Measurements from ENCODE around the gene PNKP. TPM values are rescaled to one million over a fixed set of nuclear protein-coding genes. Genes with fewer than 3 reads are reported as not detected.
A peak's percentile ranks its signal among the peaks of the same experiment; 100 is the strongest.

The PNKP gene
- total and polyA plus RNA-seq, 10 donors = 36.6 to 203 (median 108) TPM

- WGBS, 5 donors = 0 to 3% (median 1%) methylated on average over 25 to 67 of the region's 67 CpGs
- TF ChIP-seq CTCF (IDR thresholded peaks at IDR 0.05 in 8 of 11, conservative IDR thresholded peaks at IDR 0.05 in 3 of 11) (peak in 6 of 11 experiments; percentile 5 to 48 (median 39)), POLR2AphosphoS5 (IDR thresholded peaks at IDR 0.05) (peak; percentile 94 to 96 (median 96)), POLR2A (IDR thresholded peaks at IDR 0.05) (peak in 2 of 3 donors; percentile 21 to 57)
- DNase-seq = peak; percentile 96
- Histone ChIP-seq H3K36me3 (peaks cover 0 to 46% (median 5%) of the 10 kb centered on the region in 6 donors), H3K27me3 (replicated peaks in 1 of 7) (no peaks in the 10 kb centered on the region), H3K9me3 (no peaks in the 10 kb centered on the region), H3K4me3 (peak overlapping the region; percentile 48 to 93 (median 56)), H3K27ac (peak overlapping the region; percentile 90 to 98 (median 95)), H3K4me1 (peaks cover 39 to 89% (median 58%) of the 10 kb centered on the region in 6 donors)
- intact Hi-C loops (cut with DNase I; ENCODE audit: low total_unique reads) = no loop called here
These were observed 2.3 kb upstream of the PNKP start for GRCh38 chr19:49869484-49870308.

GRCh38 chr19:49869009-49869483 lies 1.7 kb upstream of the PNKP start:
- Histone ChIP-seq H3K4me3 (peak overlapping the region; percentile 6 to 93 (median 56)), H3K9me3 (no peaks in the 10 kb centered on the region), H3K27ac (peak overlapping the region; percentile 86 to 98 (median 95)), H3K36me3 (peaks cover 0 to 46% (median 11%) of the 10 kb centered on the region in 6 donors), H3K4me1 (peaks cover 40 to 90% (median 62%) of the 10 kb centered on the region in 6 donors), H3K27me3 (replicated peaks in 1 of 7) (no peaks in the 10 kb centered on the region)
- intact Hi-C loops (cut with DNase I; ENCODE audit: low total_unique reads) = no loop called here
- TF ChIP-seq POLR2A (IDR thresholded peaks at IDR 0.05) (peak in 1 of 3 donors; percentile 24), POLR2AphosphoS5 (IDR thresholded peaks at IDR 0.05) (peak in 1 of 3 donors; percentile 66), CTCF (IDR thresholded peaks at IDR 0.05 in 8 of 11, conservative IDR thresholded peaks at IDR 0.05 in 3 of 11) (no peak)
- WGBS, 5 donors = 3 to 4% (median 3%) methylated on average over 15 of the region's 15 CpGs
- no peak for DNase-seq

- TF ChIP-seq POLR2AphosphoS5 (IDR thresholded peaks at IDR 0.05) (no peak), CTCF (IDR thresholded peaks at IDR 0.05 in 8 of 11, conservative IDR thresholded peaks at IDR 0.05 in 3 of 11) (no peak), POLR2A (IDR thresholded peaks at IDR 0.05) (no peak)
- Histone ChIP-seq H3K4me1 (peaks cover 33 to 90% (median 66%) of the 10 kb centered on the region in 6 donors), H3K27ac (peak overlapping the region in 4 of 8 donors; percentile 95 to 98 (median 96)), H3K4me3 (peak overlapping the region in 4 of 8 donors; percentile 4 to 93 (median 83)), H3K9me3 (no peaks in the 10 kb centered on the region), H3K27me3 (replicated peaks in 1 of 7) (no peaks in the 10 kb centered on the region), H3K36me3 (peaks cover 4 to 55% (median 49%) of the 10 kb centered on the region in 6 donors)
- DNase-seq = no peak
- intact Hi-C loops (cut with DNase I; ENCODE audit: low total_unique reads) = no loop called here
- 83 to 93% (median 86%) methylated on average over 13 of the region's 13 CpGs for WGBS, 5 donors
These were observed 2.5 kb downstream of the PNKP start for GRCh38 chr19:49864890-49865289.

- Histone ChIP-seq H3K4me1 (peaks cover 29 to 90% (median 65%) of the 10 kb centered on the region in 6 donors), H3K9me3 (no peaks in the 10 kb centered on the region), H3K27me3 (replicated peaks in 1 of 7) (no peaks in the 10 kb centered on the region), H3K4me3 (no peak overlapping the region), H3K36me3 (peaks cover 4 to 64% (median 57%) of the 10 kb centered on the region in 6 donors), H3K27ac (no peak overlapping the region)
- intact Hi-C loops (cut with DNase I; ENCODE audit: low total_unique reads) = no loop called here
- DNase-seq = peak; percentile 77
- 78 to 96% (median 92%) methylated on average over 11 to 17 of the region's 17 CpGs for WGBS, 5 donors
- TF ChIP-seq POLR2A (IDR thresholded peaks at IDR 0.05) = no peak
- TF ChIP-seq POLR2AphosphoS5 (IDR thresholded peaks at IDR 0.05) = peak in 1 of 3 donors; percentile 31
These were observed 3.4 kb downstream of the PNKP start for GRCh38 chr19:49863935-49864320.
